Natural killer cell (primary cell): ENCODE data around the gene TMEM98. TPM values are rescaled to one million over a fixed set of nuclear protein-coding genes. Genes with fewer than 3 reads are reported as not detected.

Experiments
- ATAC-seq, 3 donors: fragments of 150-1000 bp in 2 of 3; fragments of 200-7000 bp in 1 of 3; cut with Tn5 transposase; 1 replicate in 1 of 3; 2 replicates in 2 of 3; pipeline ENCODE4 v1.10.0; 2021; ENCODE audit warnings: mild to moderate bottlenecking in 2 of 3, moderate library complexity in 2 of 3
- DNase-seq, 2 donors: peaks; one replicate each; pipeline versions ENCODE4 v3.0.0 to v3.0.0-alpha.2; 2013 to 2021; ENCODE audit warnings: mixed read lengths in 1 of 2
- H3K27ac ChIP-seq: one replicate; pipeline ENCODE4 v1.5.1; 2013; ENCODE audit warnings: mild to moderate bottlenecking, low read length
- H3K27me3 ChIP-seq: one replicate; pipeline ENCODE4 v1.6.1; 2013; ENCODE audit warnings: low read length; ENCODE audit not compliant: control insufficient read depth, insufficient read depth
- H3K36me3 ChIP-seq: one replicate; pipeline ENCODE4 v1.6.1; 2013; ENCODE audit warnings: low read length; ENCODE audit not compliant: control insufficient read depth, insufficient read depth
- H3K4me1 ChIP-seq: one replicate; pipeline ENCODE4 v1.6.1; 2013; ENCODE audit warnings: low read length; ENCODE audit not compliant: control insufficient read depth, insufficient read depth
- H3K4me3 ChIP-seq: one replicate; pipeline ENCODE4 v1.5.1; 2013; ENCODE audit warnings: low read length
- H3K9me3 ChIP-seq: one replicate; pipeline ENCODE4 v1.6.1; 2013; ENCODE audit warnings: low read length; ENCODE audit not compliant: control insufficient read depth, insufficient read depth
- H3K27ac Mint-ChIP-seq, 2 donors: one replicate each; pipeline ENCODE4 v1.8.0; 2022; ENCODE audit warnings: mild to moderate bottlenecking in 2 of 2, mixed read lengths in 2 of 2, moderate library complexity in 1 of 2
- H3K27me3 Mint-ChIP-seq, 2 donors: one replicate each; pipeline ENCODE4 v1.8.0; 2022; ENCODE audit warnings: low read depth in 2 of 2, mixed read lengths in 2 of 2
- H3K36me3 Mint-ChIP-seq: one replicate; pipeline ENCODE4 v1.8.0; 2022; ENCODE audit warnings: mixed read lengths
- H3K4me1 Mint-ChIP-seq, 2 donors: one replicate each; pipeline ENCODE4 v1.8.0; 2022; ENCODE audit warnings: mixed read lengths in 2 of 2
- H3K4me3 Mint-ChIP-seq: one replicate; pipeline ENCODE4 v1.8.0; 2022; ENCODE audit warnings: mild to moderate bottlenecking, moderate library complexity, mixed read lengths
- H3K9me3 Mint-ChIP-seq, 2 donors: one replicate each; pipeline ENCODE4 v1.8.0; 2022; ENCODE audit warnings: mixed read lengths in 2 of 2
- CTCF ChIP-seq: fragments of 200-600 bp; IDR thresholded peaks from one replicate; pipeline ENCODE4 v1.8.0; 2022; ENCODE audit warnings: antibody characterized with exemption
- WGBS: methylation state at CpG from one replicate; pipeline ENCODE4 v1.1.7; 2013; ENCODE audit warnings: missing lambda C conversion rate; ENCODE audit not compliant: insufficient coverage; 5-methylcytosine and 5-hydroxymethylcytosine counted together
- intact Hi-C: fragments of 100-400 bp; cut with micrococcal nuclease; formaldehyde crosslinking; loops from one replicate; pipeline ENCODE4 v1.14.2; 2022
- total RNA-seq, 4 donors: library from RNA; stranded (reverse); fragments of 120-200 nt in 1 of 4; gene quantifications; one replicate each; pipeline versions ENCODE4 v1.2.3 to v1.2.4, GENCODE V29; 2013 to 2022

The TMEM98 gene
- total RNA-seq, 3 donors from 2014 or later (not counting 1 experiment from before 2014, with no cell fraction given) = not detected

- Mint-ChIP-seq H3K27me3 (peaks cover 0 to 6% of the 10 kb centered on the region in 2 donors), H3K4me3 (no peak overlapping the region), H3K27ac (no peak overlapping the region), H3K36me3 (no peaks in the 10 kb centered on the region), H3K9me3 (no peaks in the 10 kb centered on the region), H3K4me1 (peaks cover 0 to 6% of the 10 kb centered on the region in 2 donors)
- H3K4me1 ChIP-seq = peaks cover 5% of the 10 kb centered on the region
- H3K4me3 ChIP-seq = no peak overlapping the region
- no peaks in the 10 kb centered on the region for H3K27me3 ChIP-seq
- no peak for ATAC-seq
- H3K9me3 ChIP-seq = no peaks in the 10 kb centered on the region
- peak; percentile 16 for TF ChIP-seq CTCF
- H3K27ac ChIP-seq = no peak overlapping the region
- intact Hi-C loops = no loop called here
- H3K36me3 ChIP-seq = no peaks in the 10 kb centered on the region
- DNase-seq = no peak
- 98% methylated on average over 7 of the region's 8 CpGs for WGBS
These were observed 13.6 kb downstream of the TMEM98 start for GRCh38 chr17:32941419-32942032.

- ATAC-seq (no peak), DNase-seq (no peak)
- Histone ChIP-seq H3K27me3 (no peaks in the 10 kb centered on the region), H3K4me3 (no peak overlapping the region), H3K4me1 (no peaks in the 10 kb centered on the region), H3K36me3 (no peaks in the 10 kb centered on the region), H3K27ac (no peak overlapping the region), H3K9me3 (no peaks in the 10 kb centered on the region)
- Mint-ChIP-seq H3K4me3 (no peak overlapping the region), H3K27ac (no peak overlapping the region), H3K9me3 (no peaks in the 10 kb centered on the region), H3K36me3 (no peaks in the 10 kb centered on the region), H3K27me3 (peaks cover 0 to 17% of the 10 kb centered on the region in 2 donors), H3K4me1 (no peaks in the 10 kb centered on the region)
- 83% methylated on average over 2 of the region's 2 CpGs for WGBS
- no peak for TF ChIP-seq CTCF
- intact Hi-C loops = no loop called here
These were observed 15.3 kb downstream of the TMEM98 start for GRCh38 chr17:32943206-32943605.

- H3K4me1 Mint-ChIP-seq = no peaks in the 10 kb centered on the region
- no peaks in the 10 kb centered on the region for H3K9me3 Mint-ChIP-seq
- no peak overlapping the region for H3K27ac ChIP-seq
- no peaks in the 10 kb centered on the region for H3K36me3 Mint-ChIP-seq
- H3K4me1 ChIP-seq = no peaks in the 10 kb centered on the region
- H3K27me3 ChIP-seq = no peaks in the 10 kb centered on the region
- DNase-seq = no peak
- no peak for TF ChIP-seq CTCF
- H3K27me3 Mint-ChIP-seq = peaks cover 5 to 20% of the 10 kb centered on the region in 2 donors
- 87% methylated on average over 7 of the region's 8 CpGs for WGBS
- intact Hi-C loops = no loop called here
- H3K27ac Mint-ChIP-seq = no peak overlapping the region
- ATAC-seq = no peak
- no peaks in the 10 kb centered on the region for H3K9me3 ChIP-seq
- H3K36me3 ChIP-seq = no peaks in the 10 kb centered on the region
- H3K4me3 Mint-ChIP-seq = no peak overlapping the region
- H3K4me3 ChIP-seq = no peak overlapping the region
These were observed 15.8 kb downstream of the TMEM98 start for GRCh38 chr17:32943647-32944191.
